ENCODE data around the gene TLR2.

DNA sequence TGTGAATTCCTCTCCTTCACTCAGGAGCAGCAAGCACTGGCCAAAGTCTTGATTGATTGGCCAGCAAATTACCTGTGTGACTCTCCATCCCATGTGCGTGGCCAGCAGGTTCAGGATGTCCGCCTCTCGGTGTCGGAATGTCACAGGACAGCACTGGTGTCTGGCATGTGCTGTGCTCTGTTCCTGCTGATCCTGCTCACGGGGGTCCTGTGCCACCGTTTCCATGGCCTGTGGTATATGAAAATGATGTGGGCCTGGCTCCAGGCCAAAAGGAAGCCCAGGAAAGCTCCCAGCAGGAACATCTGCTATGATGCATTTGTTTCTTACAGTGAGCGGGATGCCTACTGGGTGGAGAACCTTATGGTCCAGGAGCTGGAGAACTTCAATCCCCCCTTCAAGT, 20.4 kb downstream of the TLR2 start:
- TF ChIP-seq CTCF (IDR thresholded peaks at IDR 0.05) (no peak), POLR2A (IDR thresholded peaks at IDR 0.05) (no peak)
